Suppressor macrophage (primary cell): ENCODE measurements around the gene H1-8.
"Not testable (repeated sequence)": the region's sequence is repeated elsewhere in the genome, so short reads cannot be mapped to it uniquely, and the experiment has no call there.

Source experiments
- DNase-seq, 4 experiments: peaks; one replicate each; pipeline ENCODE4 v3.0.0-alpha.2; 2020 to 2022

H1-8 gene

DNA sequence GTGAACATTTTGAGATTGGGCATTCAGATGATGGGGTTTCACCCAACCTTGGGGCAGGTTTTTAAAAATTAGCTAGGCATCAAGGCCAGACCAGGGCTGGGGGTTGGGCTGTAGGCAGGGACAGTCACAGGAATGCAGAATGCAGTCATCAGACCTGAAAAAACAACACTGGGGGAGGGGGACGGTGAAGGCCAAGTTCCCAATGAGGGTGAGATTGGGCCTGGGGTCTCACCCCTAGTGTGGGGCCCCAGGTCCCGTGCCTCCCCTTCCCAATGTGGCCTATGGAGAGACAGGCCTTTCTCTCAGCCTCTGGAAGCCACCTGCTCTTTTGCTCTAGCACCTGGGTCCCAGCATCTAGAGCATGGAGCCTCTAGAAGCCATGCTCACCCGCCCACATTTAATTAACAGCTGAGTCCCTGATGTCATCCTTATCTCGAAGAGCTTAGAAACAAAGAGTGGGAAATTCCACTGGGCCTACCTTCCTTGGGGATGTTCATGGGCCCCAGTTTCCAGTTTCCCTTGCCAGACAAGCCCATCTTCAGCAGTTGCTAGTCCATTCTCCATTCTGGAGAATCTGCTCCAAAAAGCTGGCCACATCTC lies 8.4 kb upstream of the H1-8 start:
- DNase-seq, result no peak

DNA sequence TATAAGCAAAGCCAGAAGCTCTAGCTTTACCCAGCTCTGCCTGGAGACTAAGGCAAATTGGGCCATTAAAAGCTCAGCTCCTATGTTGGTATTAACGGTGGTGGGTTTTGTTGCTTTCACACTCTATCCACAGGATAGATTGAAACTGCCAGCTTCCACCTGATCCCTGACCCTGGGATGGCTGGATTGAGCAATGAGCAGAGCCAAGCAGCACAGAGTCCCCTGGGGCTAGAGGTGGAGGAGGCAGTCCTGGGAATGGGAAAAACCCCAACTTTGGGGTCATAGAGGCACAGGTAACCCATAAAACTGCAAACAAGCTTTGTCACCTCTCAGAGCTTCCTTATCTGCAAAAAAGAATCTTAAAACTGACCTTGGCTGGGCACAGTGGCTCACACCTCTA lies 7.9 kb upstream of the H1-8 start:
- DNase-seq, result no peak

DNA sequence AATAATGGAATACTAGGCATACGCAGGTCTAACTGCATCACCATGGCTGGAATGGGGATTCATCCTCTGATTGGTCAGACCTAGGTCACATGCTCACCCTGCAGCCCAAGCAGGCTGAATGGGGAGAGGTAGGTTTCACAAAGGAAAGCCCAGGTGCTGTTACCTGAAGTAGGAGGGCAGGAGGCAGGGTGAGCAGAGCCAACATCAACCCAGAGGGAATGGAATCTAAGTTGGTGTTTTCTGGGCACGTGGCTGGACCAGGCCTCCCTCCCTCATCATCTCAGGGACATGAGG lies 6.7 kb upstream of the H1-8 start:
- no peak for DNase-seq

DNA sequence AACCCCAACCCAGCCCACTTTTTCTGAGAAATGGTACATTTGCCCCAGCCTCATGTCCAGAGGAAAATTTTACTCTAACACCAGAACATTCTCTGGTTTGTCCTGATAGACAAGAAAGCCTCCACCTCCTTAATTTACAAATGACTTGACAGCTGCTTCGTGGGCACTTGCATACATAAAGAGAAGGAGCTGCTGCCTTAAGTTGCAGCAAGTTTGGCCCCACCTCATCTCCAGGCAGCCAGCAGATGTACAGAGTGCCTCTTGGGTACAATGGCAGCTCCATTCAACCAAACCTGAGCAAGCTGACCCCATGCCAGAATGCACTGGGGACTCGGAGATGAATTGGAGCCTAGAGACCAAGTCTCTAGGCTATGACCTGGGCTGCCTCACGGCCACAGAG lies 6.2 kb upstream of the H1-8 start:
- DNase-seq, result no peak

DNA sequence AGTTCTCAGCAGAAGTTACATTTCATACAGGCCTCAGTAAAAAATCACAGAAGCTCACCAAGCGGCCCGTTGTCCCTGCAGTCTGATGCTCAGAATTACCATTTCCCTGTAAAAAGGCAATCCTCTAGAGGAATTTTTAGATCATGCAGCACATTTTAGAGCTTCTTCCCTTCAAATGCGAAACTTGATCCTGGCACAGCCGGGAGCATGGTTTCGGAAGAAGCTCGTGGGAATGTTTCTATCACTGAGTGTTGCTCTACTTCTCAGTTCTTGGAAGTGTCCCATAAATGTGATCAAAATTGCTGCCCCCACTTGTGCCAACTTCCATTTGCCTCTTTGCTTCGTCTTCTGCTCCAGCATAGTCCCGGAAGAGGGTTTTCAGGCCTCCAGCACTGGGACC lies 3.8 kb upstream of the H1-8 start:
- no peak for DNase-seq

DNA sequence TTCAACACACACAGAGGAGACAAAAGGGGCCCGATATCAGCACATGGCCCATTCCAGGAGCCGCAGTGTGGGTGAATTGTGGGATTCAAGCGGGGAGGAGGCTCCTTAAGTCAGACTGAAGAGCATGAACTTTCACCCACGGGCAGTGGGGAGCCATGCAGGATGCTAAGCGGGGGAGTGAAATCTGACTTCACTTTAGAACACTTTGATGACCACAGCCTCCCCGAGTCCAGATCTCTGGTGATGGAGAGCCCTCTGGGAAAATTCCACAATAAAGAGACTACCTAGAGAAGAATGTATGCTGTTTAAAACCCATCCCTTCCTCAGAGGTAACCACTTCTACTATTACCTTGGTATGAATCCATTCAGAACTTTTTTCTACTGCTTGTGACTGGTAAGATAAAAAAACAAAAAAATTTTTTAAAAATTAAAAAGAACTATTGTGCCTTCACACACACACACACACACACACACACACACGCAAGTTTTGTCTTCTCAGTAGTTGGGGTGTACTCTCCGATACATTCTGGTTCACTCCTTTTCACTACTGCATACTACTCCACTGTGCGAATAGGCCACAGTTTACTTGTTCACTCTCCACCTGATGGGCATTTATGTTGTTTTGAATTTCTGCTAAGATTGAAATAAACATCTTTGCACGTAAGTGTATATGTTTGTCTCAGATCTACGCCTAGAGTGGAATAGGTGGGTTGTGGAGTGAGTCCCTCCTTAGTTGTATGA lies 2.0 kb upstream of the H1-8 start:
- DNase-seq, result no peak

DNA sequence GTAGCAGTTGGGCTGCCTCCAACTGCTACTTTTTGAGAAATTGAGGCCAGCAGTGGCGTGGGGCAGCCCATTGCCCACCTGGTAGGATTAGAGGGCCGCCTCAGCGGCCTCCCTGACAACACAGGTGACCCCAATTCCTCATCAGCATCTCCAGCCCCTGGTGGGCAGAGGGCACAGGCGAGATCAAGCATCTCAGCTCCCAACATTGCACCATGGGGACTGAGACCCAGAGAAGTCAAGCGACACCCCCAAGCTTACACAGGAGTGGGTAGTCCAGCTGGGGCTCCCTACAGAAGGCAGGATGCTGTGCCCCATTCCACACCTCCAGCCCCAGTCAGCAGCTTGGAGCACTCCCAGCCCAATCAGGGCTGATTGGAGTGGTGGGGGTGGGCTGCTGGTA lies 228 bp upstream of the H1-8 start:
- DNase-seq, result no peak

DNA sequence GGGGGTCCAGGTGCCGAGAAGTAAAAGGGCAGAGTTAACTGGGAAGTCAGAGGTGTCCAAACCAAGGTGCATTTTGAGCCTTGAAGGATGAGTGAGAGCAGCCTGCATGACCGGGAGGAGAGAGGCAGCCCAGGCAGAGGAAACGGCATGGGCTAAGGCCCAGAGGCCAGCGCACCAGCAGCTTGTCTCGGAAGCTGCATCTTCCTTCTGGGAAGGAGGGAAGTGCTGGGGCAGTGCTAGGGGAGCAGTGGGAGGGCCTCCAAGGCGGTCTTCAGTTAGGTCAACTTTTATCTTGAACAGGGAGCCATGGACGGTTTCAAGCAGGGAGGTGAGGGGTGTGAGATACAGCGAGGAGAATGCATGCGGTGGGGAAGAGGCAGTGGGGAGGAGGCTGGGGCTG lies 1.0 kb downstream of the H1-8 start:
- DNase-seq, result no peak

DNA sequence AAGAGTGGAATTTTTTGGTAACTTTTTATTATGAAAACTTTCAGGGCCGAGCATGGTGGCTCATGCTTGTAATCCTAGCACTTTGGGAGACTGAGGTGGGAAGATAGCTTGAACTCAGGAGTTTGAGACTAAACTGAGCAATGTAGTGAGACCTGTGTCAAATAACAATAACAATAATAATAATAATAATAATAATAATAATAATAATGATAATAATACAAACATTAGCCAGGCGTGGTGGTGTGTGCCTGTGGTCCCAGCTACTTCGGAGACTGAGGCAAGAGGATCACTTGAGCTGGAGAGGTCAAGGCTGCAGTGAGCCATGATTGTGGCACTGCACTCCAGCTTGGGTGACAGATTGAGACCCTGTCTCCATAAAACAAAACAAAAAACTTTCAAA lies 3.0 kb downstream of the H1-8 start:
- DNase-seq, result not testable (repeated sequence)

DNA sequence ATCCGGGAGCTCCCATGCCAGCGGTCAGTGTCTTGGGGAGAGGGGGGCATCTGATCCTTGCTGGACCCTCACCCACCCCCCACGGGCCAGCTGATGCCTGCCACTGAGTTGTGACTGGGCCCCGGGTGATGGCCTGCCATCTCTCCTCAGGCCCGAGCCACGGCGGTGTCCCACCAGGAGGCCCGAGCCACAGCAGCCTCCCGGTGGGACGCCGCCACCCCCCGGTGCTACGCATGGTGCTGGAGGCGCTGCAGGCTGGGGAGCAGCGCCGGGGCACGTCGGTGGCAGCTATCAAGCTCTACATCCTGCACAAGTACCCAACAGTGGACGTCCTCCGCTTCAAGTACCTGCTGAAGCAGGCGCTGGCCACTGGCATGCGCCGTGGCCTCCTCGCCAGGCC lies 4.3 kb downstream of the H1-8 start:
- DNase-seq, result no peak

DNA sequence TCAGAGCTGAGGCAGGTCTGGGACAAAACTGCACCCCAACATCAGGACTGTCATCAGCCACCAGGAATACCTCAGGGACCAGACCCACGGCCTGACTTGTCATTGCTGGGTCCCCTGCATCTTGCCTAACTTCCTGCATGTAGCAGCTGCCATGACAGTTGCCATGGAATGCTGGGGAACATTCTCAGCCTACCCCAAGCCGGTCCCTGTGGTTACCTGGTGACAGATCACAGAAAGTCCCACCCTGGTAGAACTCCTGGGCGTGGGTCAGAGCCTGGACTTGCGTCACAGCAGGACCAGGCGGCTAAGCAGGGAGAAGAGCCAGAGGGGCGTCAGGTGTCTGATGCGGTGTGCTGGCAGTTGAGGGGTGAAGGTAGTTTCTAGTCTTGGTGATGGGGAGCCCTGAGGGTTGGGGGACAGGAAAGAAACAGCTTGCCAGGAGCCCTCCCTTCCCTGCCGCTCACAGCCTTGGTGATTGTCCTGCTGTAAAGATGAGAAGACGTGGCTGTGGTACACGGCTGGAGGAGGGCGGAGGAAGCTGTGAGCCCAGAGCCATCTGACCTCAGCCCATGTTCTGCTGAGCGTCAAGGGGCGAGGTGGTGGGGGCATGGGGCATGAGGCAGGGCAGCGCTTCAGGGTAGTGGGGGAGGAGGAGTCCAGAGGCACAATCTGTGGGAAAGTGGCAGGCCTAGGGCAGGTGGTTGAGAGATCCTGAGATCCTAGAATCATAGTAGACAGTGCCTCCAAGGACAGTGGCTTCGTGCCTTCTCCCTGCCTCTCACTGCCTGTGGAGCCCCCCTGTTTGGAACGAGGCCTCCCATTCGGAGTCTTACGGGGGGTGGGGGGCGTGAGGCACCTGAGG lies 5.4 kb downstream of the H1-8 start:
- no peak for DNase-seq

DNA sequence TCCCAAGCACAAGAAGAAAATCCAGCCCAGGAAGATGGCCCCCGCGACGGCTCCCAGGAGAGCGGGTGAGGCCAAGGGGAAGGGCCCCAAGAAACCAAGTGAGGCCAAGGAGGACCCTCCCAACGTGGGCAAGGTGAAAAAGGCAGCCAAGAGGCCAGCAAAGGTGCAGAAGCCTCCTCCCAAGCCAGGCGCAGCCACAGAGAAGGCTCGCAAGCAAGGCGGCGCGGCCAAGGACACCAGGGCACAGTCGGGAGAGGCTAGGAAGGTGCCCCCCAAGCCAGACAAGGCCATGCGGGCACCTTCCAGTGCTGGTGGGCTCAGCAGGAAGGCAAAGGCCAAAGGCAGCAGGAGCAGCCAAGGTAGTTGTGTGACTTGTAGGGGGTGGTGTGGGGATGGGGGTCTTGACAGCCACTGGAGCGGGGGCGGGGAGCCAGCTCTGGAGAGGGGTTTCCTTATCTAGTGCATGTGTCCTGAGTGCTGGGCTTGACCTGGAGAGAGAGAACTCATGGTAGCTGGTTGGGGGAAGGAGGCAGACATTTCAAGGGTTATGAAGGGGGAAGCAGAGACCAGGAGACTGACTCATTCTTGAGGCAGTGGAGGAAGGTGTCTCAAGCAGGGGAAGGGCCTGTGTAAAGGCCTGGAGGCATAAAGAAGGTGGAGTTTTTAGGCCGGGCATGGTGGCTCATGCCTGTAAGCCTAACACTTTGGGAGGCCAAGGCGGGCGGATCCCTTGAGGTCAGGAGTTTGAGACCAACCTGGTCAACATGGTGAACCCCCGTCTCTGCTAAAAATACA lies 6.2 kb downstream of the H1-8 start:
- DNase-seq, result peak; percentile 47 to 76 (median 69)

DNA sequence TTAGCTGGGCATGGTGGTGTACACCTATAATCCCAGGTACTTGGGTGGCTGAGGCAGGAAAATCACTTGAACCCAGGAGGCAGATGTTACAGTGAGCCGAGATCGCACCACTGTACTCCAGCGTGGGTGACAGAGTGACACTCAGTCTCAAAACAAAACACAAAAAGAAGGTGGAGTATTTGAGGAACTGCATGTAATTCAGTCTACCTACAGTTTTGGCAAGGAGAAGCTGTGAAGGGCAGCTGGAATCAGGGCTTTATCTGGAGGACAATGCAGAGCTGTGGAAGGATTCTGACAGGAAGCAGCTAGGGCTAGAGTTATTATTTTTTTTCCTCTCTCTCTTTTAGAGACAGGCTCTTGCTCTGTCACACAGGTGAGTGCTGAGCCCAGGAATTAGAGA lies 6.8 kb downstream of the H1-8 start:
- peak in 3 of 4 experiments; percentile 43 to 53 (median 49) for DNase-seq

DNA sequence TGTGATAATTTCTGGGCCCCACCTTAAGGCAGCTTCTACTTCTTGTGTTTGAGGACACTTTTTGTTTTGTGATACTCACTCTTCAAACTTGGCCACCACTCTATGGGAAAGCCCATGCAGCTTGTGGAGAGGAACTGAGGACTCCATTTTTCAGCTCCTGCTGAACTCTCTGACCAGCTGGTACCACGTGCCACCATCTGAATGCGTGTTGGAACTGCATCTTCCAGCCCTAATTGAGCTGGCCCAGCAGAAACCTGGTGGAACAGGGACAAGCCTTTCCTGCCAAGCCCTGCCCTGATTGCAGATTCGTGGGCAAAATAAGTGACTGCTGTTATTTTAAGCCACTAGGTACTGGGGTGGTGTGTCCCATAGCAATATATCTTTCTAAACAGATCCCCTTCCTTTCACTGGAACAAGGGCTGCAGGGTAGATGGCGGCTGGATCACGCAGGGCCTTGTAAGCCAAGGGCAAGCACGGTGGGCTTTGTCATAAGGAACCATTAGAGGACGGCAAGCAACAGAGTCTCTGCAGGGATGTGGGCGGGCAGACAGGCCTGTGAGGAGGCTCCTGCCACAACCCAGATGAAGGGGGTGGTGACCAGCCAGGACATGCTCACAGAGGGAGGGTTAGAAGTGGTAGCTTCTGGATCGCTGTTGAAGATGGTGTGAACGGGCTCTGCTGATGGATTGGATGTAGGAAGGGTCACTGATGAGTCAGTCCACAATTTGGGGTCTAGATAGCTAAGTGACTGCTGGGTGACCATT lies 9.5 kb downstream of the H1-8 start:
- peak in 3 of 4 experiments; percentile 19 to 40 (median 37) for DNase-seq

DNA sequence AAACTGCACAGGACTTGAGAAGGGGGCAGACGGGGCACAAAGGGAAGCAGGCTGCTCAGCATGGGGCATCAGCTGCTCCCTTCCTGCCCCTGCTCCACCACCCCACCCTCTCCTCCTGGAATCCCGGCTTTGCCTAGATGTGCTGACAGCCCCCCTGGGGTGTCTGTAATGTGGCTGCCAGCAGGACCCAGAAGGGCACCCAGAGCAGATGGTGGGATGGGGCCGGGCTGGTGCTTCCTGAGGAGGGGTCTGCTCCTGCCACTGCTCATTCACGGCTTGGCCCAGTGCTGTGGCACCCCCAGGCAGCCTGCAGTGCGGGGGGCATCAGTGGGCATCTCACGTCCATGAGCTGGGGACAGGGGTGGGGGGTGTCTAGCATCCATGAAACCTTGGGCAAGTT lies 10.2 kb downstream of the H1-8 start:
- no peak for DNase-seq

DNA sequence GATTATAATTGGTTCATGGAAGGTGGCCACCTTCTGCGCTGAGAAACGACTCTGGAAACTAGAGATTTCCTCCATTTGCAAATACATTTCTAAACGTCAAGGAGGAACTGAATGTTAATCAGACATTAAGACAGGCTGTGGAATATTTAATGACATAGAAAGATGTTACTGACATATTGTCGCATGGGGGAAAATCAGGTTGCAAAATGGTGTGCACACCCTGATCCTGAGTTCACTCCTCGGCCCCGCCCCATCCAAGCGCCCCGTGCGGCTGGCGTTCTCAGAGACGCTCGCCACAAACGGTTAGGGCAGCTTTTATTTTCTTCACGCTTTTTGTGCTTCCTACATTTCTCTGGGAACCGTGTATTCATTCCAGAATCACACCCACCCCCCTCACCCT lies 10.7 kb downstream of the H1-8 start:
- DNase-seq, result peak; percentile 46 to 69 (median 55)

DNA sequence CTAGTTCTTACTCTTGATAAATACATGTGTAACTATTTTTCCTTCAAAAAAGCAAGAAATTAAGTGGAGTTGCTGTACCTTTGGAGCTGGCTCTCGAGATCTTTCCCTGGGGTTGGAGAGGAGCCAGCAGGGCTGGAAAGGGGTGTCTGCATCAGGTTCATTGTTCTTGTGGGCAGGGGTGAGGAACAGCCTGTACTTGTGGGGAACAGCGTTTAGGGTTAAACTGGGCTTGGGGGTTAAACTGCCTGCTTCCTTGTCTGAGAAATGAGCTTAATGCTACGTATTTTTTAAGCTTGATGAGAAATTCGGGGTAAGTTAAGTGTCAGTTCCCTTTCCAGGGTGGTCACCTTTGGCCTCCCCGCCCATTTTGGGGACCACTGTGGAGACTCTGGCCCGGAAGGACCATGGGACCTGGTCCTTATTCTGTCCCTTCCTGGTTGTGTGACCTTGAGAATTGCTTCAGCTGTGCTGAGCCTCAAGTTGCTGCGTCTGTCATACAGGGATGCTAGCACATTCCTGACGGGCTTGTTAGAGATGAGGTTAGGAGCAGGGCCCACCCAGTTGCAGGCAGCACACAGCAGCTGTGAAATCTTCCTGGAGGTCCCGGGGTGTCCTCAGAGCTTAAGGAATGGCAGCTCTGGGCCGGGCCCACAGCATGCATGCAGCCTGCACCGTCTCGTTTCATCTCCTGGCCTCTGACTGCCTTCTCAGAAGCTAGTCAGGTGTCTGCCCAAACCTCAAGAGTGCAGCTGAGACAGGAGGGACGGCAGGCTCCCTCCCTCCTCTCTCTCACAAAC lies 11.6 kb downstream of the H1-8 start:
- DNase-seq, result peak in 2 of 4 experiments; percentile 19 to 29

DNA sequence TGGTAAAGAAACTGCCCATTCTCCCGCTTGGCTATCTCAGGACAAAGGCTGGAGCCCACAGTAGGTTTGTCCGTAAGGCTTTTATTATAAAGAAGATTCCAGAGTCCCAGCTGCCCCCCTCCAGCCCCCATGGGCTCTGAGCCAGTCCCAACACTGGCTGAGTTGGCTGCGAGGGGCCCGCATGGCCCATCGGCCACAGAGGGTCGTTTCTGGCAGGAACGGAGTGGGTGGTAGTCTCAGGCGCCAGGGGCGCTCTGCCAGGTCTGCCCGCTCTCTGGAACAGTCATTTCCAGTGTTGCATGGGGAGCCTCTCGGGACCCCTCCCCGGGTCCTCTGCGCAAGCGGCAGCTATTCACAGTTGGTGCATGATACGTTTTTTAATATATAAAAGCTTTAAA lies 12.2 kb downstream of the H1-8 start:
- no peak for DNase-seq

DNA sequence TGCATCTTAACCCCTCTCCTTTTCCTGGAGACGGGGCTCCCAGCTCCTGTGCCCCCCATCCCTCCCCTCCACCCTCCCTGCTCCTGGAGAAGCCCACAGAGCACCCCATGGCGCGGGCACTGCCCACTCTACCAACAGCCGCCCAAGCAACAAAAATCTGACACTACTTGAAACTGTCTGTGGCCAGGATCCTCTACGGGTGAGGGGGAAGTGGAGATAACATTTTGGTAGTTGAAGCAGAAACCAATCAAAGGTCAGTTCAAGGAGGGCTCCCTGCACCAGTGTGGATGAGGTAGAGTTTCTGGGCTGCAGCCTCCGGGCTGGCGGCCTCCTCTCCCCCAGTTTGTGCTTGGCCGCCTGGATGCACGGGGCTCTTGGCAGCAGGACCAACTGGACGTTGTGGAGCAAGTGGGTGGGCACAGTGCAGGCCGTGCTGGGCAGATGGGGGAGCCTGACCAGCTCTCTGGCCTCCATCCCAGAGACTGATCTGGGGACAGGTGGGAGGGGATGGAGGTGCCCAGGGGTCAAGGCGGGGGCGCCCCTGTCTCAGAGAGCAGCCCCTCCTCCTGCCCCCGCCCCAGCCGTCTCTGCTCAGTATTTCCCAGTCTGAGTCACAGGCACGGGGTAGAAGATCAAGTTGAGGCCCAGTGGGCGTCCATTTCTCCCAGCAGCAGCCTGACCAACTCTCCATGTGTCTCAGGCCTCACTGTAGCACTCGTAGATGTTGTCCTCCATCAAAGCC lies 12.8 kb downstream of the H1-8 start:
- peak; percentile 24 to 51 (median 45) for DNase-seq

DNA sequence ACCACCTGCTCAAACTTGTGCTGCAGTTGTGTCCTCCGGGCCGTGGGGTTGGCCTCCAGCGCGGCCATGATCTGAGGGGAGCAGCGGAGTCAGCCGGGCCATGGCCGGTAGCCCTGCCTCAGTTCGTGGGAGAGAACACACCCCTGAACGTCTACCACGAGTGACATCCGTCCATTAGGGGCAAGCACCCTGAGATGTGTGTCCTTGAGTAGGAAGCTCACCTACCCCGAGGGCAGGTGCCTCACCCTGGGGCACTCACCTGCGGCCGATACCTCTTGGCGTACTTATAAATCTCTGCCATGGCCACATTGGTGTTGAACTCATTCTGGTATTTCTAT lies 13.4 kb downstream of the H1-8 start:
- no peak for DNase-seq
